Activated CD8-positive, alpha-beta memory T cell treated with anti-CD3 and anti-CD28 coated beads for 36 hours (primary cell): Measurements from ENCODE around the gene ADGRL3. TPM values are rescaled to one million over a fixed set of nuclear protein-coding genes. Genes with fewer than 3 reads are reported as not detected.
"Not testable (repeated sequence)": the region's sequence is repeated elsewhere in the genome, so short reads cannot be mapped to it uniquely, and the experiment has no call there.

Experiments
- CTCF ChIA-PET: fragments of 350-600 bp; sonication (Branson Sonifier 250); formaldehyde crosslinking; loops from one replicate; lab custom pipeline; 2021; ENCODE audit warnings: antibody characterized with exemption; lab: Charles Lee
- POLR2A ChIA-PET: fragments of 350-600 bp; sonication (Branson Sonifier 250); formaldehyde crosslinking; loops from one replicate; lab custom pipeline; 2021; ENCODE audit warnings: antibody characterized with exemption; lab: Charles Lee
- total RNA-seq, 2 experiments: library from RNA; stranded (reverse); gene quantifications; one replicate each; pipeline ENCODE4 v1.2.3, GENCODE V29; 2021

ADGRL3 gene
- total RNA-seq, 2 experiments from 2014 or later: not detected

GRCh38 chr4:61820136-61820535, 620.0 kb downstream of the ADGRL3 start:
- ChIA-PET CTCF (no interaction called here), POLR2A (no interaction called here)

DNA sequence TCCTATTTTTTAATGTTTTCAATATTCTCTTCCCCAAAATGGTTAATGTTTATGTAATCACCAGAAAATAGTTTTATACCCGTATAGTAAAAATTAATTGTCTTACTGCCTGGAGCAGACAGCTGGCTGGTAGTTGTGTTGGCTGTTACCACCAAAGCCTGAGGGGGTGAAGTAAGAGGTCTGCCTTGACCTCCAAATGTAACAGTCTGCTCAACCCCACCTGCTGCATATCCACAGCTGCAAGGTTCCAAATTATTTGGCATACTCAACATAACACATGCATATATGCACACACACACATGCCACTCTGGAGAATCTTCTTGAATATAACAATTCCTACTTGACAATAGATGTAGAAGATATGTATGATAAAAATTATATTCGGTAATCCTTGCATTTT, 624.3 kb downstream of the ADGRL3 start:
- CTCF ChIA-PET: no interaction called here
- POLR2A ChIA-PET: no interaction called here

DNA sequence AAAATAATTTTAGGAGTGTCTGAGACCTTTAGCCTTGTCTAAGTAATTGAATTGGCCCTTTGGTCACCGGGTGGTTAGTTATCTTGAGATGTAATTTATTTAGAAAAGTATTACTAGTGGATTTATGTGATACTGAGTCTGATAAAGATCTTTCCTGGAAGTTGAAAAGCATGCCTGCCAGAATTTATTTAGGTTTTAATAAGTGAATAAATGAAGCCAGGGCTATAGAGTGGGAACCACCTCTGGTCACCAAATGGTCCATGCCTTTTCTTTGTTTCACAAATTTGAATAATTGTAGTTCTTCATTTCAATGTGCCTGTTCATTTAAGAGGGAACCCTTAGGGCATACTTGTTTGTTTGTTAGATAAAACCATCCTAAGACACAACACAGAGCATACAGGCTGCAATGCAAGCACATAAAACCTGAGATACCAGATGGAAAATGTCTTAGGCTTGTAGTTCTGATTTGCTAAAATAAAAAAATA, 627.8 kb downstream of the ADGRL3 start:
- POLR2A ChIA-PET: no interaction called here
- CTCF ChIA-PET: no interaction called here

- ChIA-PET POLR2A (no interaction called here), CTCF (no interaction called here)
Observed at GRCh38 chr4:61828960-61829359, 628.8 kb downstream of the ADGRL3 start.

GRCh38 chr4:61831987-61832386, 631.9 kb downstream of the ADGRL3 start:
- POLR2A ChIA-PET: no interaction called here
- CTCF ChIA-PET: no interaction called here

DNA sequence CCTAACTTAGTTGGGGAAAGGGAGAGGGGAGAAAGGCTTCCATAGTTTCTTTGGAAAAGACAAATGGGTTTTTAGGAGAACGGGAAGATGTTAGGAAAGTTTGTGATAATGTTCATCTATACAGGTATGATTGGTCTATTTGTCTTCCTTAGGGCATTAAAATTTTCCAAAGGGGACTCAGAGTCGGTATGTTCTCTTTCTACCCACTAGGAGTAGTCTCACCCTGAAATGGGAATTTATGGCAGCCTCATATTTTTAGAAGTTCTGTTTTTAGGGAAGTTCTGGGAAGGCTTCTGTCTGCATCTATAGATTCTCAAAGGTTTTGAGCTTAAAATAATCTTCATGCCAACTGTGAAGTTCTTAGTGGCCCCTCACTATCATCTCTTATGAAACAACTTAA, 637.3 kb downstream of the ADGRL3 start:
- ChIA-PET POLR2A (no interaction called here), CTCF (no interaction called here)

- CTCF ChIA-PET: no interaction called here
- POLR2A ChIA-PET: no interaction called here
Observed at GRCh38 chr4:61838072-61838471, 637.9 kb downstream of the ADGRL3 start.

- ChIA-PET POLR2A (no interaction called here), CTCF (no interaction called here)
Observed at GRCh38 chr4:61841714-61842113, 641.6 kb downstream of the ADGRL3 start.

- ChIA-PET CTCF (no interaction called here), POLR2A (no interaction called here)
Observed at GRCh38 chr4:61851126-61851525, 651.0 kb downstream of the ADGRL3 start.

- POLR2A ChIA-PET, CTCF ChIA-PET: not testable (repeated sequence)
Observed at GRCh38 chr4:61852105-61852504, 652.0 kb downstream of the ADGRL3 start.

GRCh38 chr4:61853041-61853440, 652.9 kb downstream of the ADGRL3 start:
- ChIA-PET POLR2A (no interaction called here), CTCF (no interaction called here)

GRCh38 chr4:61860376-61860775, 660.2 kb downstream of the ADGRL3 start:
- CTCF ChIA-PET: no interaction called here
- POLR2A ChIA-PET: no interaction called here

GRCh38 chr4:61864286-61864685, 664.2 kb downstream of the ADGRL3 start:
- POLR2A ChIA-PET: no interaction called here
- CTCF ChIA-PET: no interaction called here

DNA sequence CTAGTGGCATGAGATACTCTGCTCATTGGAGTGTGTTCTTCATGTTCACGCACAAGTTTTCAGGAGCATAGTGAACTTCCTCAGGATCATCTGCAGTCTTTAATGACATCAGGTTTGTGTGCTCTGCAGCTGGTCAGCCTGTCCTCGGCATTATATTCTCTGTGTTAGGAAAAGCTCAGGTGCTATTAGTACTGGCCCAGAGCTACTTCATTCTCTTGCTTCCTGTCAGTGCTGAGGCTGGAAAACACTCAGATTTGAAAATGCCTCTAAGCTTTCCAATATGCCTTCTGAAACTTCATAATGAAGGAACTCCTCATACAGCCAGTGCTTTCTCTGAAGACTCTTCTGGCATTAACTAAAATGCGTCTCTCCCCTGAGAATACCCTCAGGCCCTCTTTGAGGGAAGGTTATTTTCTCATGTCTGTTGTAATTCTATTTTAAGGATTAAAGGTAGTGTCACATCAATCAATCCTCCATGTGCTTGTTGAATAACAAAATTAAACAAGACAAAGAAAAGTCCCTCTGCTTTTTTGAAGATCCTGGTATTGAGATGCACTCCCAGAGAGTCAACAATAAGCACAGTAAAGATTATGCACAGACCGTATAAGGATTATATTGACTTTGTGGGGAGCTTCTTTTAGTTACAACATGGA, 666.4 kb downstream of the ADGRL3 start:
- ChIA-PET CTCF (no interaction called here), POLR2A (no interaction called here)

DNA sequence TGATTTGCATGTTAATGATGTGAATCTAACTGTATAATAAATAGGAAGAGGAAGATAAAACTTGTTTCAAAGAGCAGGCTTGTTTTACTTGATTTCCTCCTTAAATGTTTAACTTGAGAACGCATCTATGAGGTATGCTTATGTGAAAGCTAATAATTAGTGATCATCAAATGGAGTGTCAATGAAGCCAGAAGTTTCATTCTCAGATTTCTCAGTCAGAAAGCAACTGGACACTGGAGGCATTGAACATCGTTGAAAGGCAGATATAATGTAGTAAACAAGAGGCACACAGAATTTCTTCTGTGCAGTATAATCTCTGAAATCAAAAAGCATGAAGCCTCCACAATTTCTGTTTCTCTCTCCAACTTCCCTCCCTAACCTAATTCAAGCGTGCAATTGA, 672.9 kb downstream of the ADGRL3 start:
- POLR2A ChIA-PET: no interaction called here
- CTCF ChIA-PET: no interaction called here

GRCh38 chr4:61877266-61877665, 677.1 kb downstream of the ADGRL3 start:
- POLR2A ChIA-PET: no interaction called here
- CTCF ChIA-PET: no interaction called here

- ChIA-PET CTCF (no interaction called here), POLR2A (no interaction called here)
Observed at GRCh38 chr4:61877893-61878292, 677.8 kb downstream of the ADGRL3 start.

GRCh38 chr4:61882381-61882780, 682.3 kb downstream of the ADGRL3 start:
- POLR2A ChIA-PET: no interaction called here
- CTCF ChIA-PET: no interaction called here

DNA sequence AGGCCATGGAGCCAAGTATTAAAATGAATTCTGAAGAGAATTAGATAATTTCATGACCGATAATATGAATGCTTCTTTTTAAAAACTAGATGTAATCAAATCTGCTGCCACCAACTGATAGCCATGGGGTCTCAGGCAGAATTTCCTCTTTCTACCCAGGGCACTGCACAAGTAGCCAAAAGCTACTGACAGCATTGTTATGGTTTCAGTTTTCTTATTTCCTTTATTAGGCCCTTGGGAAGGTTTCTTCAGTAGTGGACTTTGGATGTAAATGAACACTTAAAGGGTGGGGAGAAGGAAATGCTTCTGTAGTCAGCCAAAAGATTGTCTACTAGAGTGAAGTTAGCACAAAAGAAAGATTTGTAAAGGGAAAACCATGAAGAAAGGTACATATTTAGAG, 686.0 kb downstream of the ADGRL3 start:
- ChIA-PET CTCF (no interaction called here), POLR2A (no interaction called here)

DNA sequence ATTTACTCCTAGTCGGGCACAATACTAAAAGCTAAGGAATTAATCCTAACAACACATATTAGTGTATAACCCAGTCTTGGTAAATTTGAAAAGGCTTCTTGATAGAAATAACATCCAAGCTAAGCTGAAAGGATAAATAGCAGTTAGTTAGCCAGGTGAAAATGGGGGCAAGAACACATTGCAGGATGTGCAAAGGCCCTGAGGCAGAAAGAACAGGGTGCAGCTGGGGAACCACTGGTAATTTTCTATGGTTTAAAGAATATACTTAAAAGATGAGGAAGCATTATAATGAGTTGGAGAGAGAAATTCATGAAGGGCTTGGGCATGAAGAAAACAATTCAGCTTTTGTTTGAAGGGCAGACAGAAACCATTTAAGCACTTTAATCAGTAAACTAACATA, 689.0 kb downstream of the ADGRL3 start:
- CTCF ChIA-PET: interaction anchor here (0.6 kb wide), 1 partner anchor 41 kb away, joined by 3 read pairs; no protein-coding TSS in a partner anchor
- POLR2A ChIA-PET: no interaction called here

DNA sequence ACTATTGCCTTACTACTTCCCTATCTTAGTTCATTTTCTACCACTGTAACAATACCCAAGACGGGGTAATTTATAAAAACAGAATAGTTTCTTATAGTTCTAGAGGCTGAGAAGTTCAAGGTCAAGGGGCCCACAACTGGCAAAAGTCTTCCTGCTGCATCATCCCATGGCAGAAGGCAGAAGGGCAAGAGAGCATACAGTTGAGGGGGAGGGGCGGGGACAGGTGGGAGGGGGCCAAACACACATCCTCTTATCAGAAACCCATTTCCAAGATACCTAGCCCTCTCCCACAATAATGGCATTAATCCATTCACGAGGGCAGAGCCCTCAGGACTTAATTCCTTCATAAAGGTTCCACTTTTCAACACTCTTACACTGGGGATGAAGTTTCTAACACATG, 690.2 kb downstream of the ADGRL3 start:
- CTCF ChIA-PET: no interaction called here
- POLR2A ChIA-PET: no interaction called here

GRCh38 chr4:61891953-61892352, 691.8 kb downstream of the ADGRL3 start:
- ChIA-PET CTCF (no interaction called here), POLR2A (no interaction called here)
